ENCODE data around the gene CHRDL1. TPM values are rescaled to one million over a fixed set of nuclear protein-coding genes. Genes with fewer than 3 reads are reported as not detected.

CHRDL1 gene, protein sequence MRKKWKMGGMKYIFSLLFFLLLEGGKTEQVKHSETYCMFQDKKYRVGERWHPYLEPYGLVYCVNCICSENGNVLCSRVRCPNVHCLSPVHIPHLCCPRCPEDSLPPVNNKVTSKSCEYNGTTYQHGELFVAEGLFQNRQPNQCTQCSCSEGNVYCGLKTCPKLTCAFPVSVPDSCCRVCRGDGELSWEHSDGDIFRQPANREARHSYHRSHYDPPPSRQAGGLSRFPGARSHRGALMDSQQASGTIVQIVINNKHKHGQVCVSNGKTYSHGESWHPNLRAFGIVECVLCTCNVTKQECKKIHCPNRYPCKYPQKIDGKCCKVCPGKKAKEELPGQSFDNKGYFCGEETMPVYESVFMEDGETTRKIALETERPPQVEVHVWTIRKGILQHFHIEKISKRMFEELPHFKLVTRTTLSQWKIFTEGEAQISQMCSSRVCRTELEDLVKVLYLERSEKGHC
- 8.0 and 25.9 TPM in 2 replicates for total RNA-seq

DNA sequence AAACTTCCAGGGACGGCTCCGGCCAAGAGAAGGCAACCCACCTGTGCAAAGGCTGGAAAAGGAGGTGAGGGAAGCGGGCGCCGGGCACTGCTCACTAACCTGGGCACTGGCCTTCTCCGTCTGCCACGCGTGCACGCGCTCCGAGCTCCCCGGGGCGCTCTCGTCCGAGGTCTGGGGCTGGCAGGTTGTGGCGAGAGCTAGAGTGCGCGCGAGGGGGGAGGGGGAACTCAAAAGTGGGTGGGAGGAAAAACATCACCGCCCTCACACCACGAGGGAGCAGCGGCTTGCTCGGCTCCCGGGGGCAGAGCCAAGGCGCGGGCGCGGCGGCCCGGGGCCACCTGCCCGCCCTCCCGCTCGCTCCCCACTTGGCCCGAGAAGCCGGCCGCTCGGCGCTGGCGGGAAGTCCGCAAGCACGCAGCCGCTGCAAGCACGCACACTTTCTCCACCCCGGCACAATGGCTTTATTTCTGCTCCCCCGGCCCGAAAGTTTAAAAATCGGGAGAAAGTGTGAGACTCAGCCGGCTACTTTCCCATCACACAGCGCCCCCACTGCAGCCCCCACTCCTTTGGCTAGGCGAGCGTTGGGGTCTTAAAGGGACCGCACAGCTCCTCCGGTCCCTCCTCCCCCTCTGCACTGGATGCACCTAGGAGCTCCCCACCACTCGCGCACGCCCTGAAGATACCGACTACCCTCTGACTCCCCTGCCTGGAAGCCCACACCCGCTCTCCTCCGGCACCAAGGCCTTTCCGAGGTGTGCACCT, at the start of gene CHRDL1:
TSS of gene CHRDL1 (minus strand) at position 173 of the 762 bp plus-strand sequence. CDS start 3,636 bp downstream, outside the sequence.
- Histone ChIP-seq H3K79me2 (ENCODE audit: insufficient read depth, low read length) (no peaks in the 10 kb centered on the region), H3K9me3 (ENCODE audit: low read depth, low read length) (no peaks in the 10 kb centered on the region), H3K4me2 (ENCODE audit: insufficient read depth, low read length) (peak within 1 kb of the TSS; percentile 26), H3K4me1 (ENCODE audit: insufficient read depth, low read length) (no peaks in the 10 kb centered on the region), H4K20me1 (ENCODE audit: insufficient read depth, low read length) (no peaks in the 10 kb centered on the region), H2AFZ (ENCODE audit: low read length) (no peak within 1 kb of the TSS), H3K36me3 (ENCODE audit: insufficient read depth, low read length) (no peaks in the 10 kb centered on the region), H3K27ac (ENCODE audit: low read depth, low read length) (no peak within 1 kb of the TSS), H3K4me3 (ENCODE audit: insufficient read depth, low read length) (peak within 1 kb of the TSS; percentile 25), H3K27me3 (ENCODE audit: insufficient read depth, low read length) (peaks cover 47% of the 10 kb centered on the region)
- TF ChIP-seq, protein P1, sequence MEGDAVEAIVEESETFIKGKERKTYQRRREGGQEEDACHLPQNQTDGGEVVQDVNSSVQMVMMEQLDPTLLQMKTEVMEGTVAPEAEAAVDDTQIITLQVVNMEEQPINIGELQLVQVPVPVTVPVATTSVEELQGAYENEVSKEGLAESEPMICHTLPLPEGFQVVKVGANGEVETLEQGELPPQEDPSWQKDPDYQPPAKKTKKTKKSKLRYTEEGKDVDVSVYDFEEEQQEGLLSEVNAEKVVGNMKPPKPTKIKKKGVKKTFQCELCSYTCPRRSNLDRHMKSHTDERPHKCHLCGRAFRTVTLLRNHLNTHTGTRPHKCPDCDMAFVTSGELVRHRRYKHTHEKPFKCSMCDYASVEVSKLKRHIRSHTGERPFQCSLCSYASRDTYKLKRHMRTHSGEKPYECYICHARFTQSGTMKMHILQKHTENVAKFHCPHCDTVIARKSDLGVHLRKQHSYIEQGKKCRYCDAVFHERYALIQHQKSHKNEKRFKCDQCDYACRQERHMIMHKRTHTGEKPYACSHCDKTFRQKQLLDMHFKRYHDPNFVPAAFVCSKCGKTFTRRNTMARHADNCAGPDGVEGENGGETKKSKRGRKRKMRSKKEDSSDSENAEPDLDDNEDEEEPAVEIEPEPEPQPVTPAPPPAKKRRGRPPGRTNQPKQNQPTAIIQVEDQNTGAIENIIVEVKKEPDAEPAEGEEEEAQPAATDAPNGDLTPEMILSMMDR (IDR thresholded peaks at IDR 0.05; ENCODE audit: extremely low read depth, low read depth, low read length), result no peak
- peak; percentile 58 for DNase-seq (ENCODE audit: insufficient read length, low spot score, missing footprints)

DNA sequence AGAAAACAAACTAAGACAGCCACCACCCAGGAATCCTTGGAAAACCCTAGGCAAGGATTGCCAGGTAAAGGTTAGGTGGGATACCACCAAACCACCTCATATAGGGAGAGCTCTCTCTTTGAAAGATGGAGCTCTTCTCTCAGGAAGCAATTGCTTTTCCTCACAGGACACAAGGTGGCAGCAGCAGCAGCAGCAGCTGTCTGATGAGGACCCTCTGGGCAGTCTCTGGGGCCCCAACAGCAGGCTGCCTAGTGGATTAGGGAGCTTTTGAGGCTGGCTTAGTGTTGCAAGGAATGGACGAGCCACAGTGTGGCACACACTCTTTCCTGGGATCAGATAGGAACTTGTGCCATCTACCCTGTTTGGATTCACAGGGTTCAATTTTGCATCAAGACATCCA, 41.4 kb upstream of the CHRDL1 start:
- H3K27ac ChIP-seq (ENCODE audit: low read depth, low read length), result no peak overlapping the region
- no peaks in the 10 kb centered on the region for H4K20me1 ChIP-seq (ENCODE audit: insufficient read depth, low read length)
- H3K4me2 ChIP-seq (ENCODE audit: insufficient read depth, low read length), result no peak overlapping the region
- no peaks in the 10 kb centered on the region for H3K36me3 ChIP-seq (ENCODE audit: insufficient read depth, low read length)
- no peak for DNase-seq (ENCODE audit: insufficient read length, low spot score, missing footprints)
- TF ChIP-seq, protein P1 (IDR thresholded peaks at IDR 0.05; ENCODE audit: extremely low read depth, low read depth, low read length), result peak; percentile 23
- no peaks in the 10 kb centered on the region for H3K9me3 ChIP-seq (ENCODE audit: low read depth, low read length)
- peaks cover 30% of the 10 kb centered on the region for H3K27me3 ChIP-seq (ENCODE audit: insufficient read depth, low read length)
- no peaks in the 10 kb centered on the region for H3K79me2 ChIP-seq (ENCODE audit: insufficient read depth, low read length)
- no peaks in the 10 kb centered on the region for H3K4me1 ChIP-seq (ENCODE audit: insufficient read depth, low read length)
- H3K4me3 ChIP-seq (ENCODE audit: insufficient read depth, low read length), result no peak overlapping the region
- H2AFZ ChIP-seq (ENCODE audit: low read length), result no peak overlapping the region

DNA sequence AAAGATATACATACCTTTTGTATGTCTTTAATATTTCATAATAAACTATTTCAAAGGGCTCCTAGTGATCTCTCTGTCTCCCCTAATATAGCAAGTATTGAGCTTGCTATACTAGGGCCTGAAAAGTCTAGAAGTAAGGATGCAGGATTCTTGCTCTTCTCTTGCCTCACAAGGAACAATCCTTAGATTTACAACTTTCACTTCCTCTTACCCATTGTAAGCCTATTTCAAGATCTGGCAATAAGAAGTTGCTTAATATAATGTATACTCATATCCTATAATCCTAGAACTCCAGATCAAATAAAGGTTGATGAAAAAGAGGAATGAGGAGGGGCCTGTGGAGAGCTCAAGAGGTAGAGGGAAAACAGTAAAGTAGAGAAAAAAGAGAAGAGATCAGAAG, 40.8 kb upstream of the CHRDL1 start:
- Histone ChIP-seq H3K36me3 (ENCODE audit: insufficient read depth, low read length) (no peaks in the 10 kb centered on the region), H3K27me3 (ENCODE audit: insufficient read depth, low read length) (peaks cover 29% of the 10 kb centered on the region), H3K4me2 (ENCODE audit: insufficient read depth, low read length) (no peak overlapping the region), H3K4me3 (ENCODE audit: insufficient read depth, low read length) (no peak overlapping the region), H4K20me1 (ENCODE audit: insufficient read depth, low read length) (no peaks in the 10 kb centered on the region), H3K4me1 (ENCODE audit: insufficient read depth, low read length) (no peaks in the 10 kb centered on the region), H3K79me2 (ENCODE audit: insufficient read depth, low read length) (no peaks in the 10 kb centered on the region), H3K9me3 (ENCODE audit: low read depth, low read length) (no peaks in the 10 kb centered on the region), H3K27ac (ENCODE audit: low read depth, low read length) (no peak overlapping the region), H2AFZ (ENCODE audit: low read length) (no peak overlapping the region)
- TF ChIP-seq, protein P1 (IDR thresholded peaks at IDR 0.05; ENCODE audit: extremely low read depth, low read depth, low read length), result no peak
- no peak for DNase-seq (ENCODE audit: insufficient read length, low spot score, missing footprints)

DNA sequence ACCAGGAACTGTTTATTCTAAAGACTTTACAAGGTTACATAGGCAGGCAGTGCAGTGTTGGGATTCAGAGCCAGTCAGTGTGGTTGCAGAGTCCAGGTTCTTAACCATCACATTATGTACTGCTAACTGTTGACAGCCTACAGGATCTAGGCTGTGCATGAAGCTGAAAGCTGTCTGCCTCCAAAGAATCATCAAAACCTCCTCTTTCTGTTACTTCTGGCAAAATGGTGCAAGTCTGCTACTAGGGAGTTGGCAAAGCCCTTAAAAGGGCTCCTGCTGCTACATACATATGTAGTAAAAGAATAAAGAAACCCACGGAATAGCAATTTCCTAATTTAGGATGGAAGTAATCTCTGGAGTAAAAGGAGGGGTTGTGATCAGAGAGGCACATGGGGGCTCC, 40.4 kb upstream of the CHRDL1 start:
- H4K20me1 ChIP-seq (ENCODE audit: insufficient read depth, low read length), result no peaks in the 10 kb centered on the region
- TF ChIP-seq, protein P1 (IDR thresholded peaks at IDR 0.05; ENCODE audit: extremely low read depth, low read depth, low read length), result no peak
- H3K4me2 ChIP-seq (ENCODE audit: insufficient read depth, low read length), result no peak overlapping the region
- H3K9me3 ChIP-seq (ENCODE audit: low read depth, low read length), result no peaks in the 10 kb centered on the region
- no peak for DNase-seq (ENCODE audit: insufficient read length, low spot score, missing footprints)
- no peak overlapping the region for H2AFZ ChIP-seq (ENCODE audit: low read length)
- H3K79me2 ChIP-seq (ENCODE audit: insufficient read depth, low read length), result no peaks in the 10 kb centered on the region
- H3K36me3 ChIP-seq (ENCODE audit: insufficient read depth, low read length), result no peaks in the 10 kb centered on the region
- peaks cover 25% of the 10 kb centered on the region for H3K27me3 ChIP-seq (ENCODE audit: insufficient read depth, low read length)
- H3K27ac ChIP-seq (ENCODE audit: low read depth, low read length), result no peak overlapping the region
- no peak overlapping the region for H3K4me3 ChIP-seq (ENCODE audit: insufficient read depth, low read length)
- H3K4me1 ChIP-seq (ENCODE audit: insufficient read depth, low read length), result no peaks in the 10 kb centered on the region
